OCI-LY7 (cell line): ENCODE results near the gene ZNF831.

Experiments
- CTCF ChIP-seq: fragments of 200-600 bp; sonication (generic); conservative IDR thresholded peaks from 2 replicates; pipeline ENCODE4 v1.5.1; 2014; ENCODE audit warnings: mild to moderate bottlenecking, antibody characterized with exemption, low read length, moderate library complexity, mixed read lengths
- EZH2phosphoT487 ChIP-seq: fragments of 200-600 bp; sonication (generic); IDR thresholded peaks from 2 replicates; pipeline ENCODE4 v1.6.1; 2018; ENCODE audit warnings: low read depth, borderline replicate concordance, mild to moderate bottlenecking, mixed run types, antibody characterized with exemption, low read length, moderate library complexity, mixed read lengths

GRCh38 chr20:59173938-59174491 lies 10.4 kb downstream of the ZNF831 start:
- TF ChIP-seq CTCF (no peak), EZH2phosphoT487 (no peak)
